Measurements from ENCODE around the gene GRAP2.
A peak's percentile ranks its signal among the peaks of the same experiment; 100 is the strongest.
"Not testable (repeated sequence)": the region's sequence is repeated elsewhere in the genome, so short reads cannot be mapped to it uniquely, and the experiment has no call there.

The GRAP2 gene

DNA sequence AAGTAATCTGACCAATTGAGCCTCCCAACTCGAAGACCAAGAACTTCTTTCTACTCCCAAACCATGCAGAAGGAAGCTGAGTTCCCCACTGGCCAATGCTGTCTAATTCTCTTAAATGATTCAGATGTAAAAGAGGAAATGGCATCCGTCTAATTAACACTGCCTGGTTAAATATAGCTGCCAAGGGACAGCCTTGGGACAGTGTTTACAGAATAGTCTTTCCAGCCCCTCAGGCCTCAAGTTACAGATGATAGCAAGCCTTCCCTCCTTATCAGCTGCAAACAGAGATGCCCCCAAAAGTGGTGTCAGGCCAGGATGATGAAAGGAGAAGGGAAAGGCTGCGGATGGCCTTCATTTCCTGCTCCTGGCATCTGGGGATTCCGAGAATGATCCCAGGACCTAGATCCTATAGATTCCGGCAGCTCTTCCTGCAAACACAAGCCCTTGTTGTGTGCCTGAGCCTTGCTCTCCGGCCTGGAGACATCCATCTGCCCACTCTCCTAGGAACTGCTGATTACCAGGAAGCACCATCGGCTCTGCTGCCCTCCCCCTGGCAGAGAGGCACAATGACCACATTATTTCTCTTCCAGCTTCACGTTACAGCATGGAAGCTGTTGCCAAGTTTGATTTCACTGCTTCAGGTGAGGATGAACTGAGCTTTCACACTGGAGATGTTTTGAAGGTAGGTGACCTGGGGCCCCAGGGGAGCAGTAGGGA lies 45.8 kb downstream of the GRAP2 start:
- peak; percentile 9 for DNase-seq

DNA sequence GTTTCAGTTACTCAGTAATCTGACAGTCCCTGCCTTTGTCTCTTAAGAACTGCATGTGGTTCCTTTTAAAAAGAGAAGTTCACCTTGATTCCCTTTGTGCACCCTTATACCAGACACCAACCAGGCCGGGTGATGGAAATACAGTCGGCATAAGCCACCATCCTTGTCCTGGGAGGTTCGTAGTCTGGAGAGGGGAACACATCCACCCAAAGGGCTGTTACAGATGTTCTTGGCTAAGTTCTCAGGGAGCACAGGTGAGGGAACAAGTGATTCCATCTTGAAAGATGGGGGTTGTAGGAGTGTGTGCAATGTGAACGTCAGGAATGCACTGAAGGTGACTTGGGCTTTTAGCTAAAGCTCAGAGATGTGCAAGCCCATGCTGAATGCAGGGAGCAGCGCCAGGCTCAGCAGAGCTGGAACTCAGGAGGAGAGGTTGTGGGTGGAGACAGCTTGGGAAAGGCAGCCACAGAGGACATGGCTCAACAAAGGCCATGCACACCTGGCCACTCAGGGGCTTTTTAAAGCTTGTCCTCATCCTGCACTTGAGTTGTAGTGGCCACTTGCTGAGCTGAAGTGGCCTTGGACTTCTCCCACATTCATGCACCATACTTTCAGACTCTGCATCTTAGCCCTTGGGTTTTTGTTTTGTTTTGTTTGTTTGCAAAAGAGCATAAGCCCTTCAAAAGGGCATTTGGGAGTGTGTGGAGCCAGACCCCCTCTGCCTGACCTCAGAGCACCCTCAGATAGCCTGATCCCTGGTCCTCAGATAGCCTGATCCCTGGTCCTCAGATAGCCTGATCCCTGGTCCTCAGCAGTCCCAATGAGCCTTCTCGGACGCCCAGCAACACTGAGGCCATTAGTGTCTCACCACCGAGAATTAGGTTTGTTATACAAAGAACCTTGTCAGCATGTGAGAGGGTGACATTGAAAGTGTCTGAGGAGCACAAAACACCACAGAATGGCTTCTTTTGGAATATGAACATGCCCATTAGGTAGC lies 46.6 kb downstream of the GRAP2 start:
- DNase-seq = no peak

DNA sequence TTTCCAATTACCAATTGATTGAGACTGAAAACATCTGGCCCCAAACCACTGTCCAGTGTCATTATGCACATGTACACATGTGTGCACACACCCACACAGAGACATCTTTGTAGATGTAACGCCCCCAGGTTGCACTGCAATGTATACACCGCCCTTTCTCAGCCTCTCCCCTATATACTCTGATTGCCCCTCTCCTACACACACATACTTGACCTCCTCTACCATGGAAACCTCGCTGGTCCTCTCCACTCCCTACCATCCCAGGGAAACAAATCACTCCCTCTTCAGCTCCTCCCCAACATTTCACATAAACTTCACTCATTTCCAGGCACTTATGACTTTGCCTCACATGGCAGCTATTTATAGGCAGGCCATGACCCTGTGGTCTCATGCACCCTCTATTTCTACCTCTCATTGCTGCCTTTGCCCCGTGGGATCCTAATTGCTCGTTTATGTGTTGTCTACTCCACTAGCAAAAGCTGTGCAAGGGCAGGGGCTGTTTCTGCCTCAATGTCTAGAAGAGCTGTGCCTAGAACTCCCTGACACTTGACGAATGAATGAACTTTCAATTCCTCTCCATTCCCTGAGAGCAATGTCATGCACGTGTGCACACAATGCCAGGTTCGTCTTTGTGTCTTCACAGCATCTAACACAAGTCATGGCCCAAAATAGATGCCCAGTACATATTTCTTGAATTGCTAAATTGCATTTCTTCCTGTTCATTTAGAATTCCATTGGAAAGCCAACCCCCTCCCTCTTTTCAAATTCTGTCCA lies 49.3 kb downstream of the GRAP2 start:
- no peak for DNase-seq

DNA sequence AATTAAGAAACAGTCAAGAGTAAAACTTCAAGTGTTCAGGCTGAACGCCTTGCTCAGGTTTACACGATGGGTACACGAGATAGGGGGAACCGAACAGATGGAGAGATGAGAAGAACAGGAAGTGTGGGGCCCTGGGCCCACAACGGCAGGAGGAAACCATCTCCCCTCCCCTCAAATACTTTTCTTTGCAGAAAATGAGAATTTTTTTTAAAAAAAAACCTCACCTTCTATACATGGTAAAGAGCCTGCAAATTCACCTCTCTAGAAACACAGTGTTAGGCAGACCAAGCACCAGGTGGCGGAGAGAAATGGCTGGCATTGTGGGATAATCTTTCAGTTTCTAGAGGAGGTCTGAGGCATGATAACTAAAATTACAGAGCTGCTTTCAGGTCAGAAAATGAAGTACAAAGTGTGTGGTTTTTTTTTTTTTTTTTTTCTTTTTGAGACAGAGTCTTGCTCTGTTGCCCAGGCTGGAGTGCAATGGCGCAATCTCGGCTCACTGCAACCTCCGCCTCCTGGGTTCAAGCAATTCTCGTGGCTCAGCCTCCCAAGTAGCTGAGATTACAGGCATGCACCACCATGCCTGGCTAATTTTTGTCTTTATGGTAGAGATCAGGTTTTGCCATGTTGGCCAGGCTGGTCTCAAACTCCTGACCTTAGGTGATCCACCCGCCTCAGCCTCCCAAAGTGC lies 50.9 kb downstream of the GRAP2 start:
- DNase-seq = not testable (repeated sequence)

DNA sequence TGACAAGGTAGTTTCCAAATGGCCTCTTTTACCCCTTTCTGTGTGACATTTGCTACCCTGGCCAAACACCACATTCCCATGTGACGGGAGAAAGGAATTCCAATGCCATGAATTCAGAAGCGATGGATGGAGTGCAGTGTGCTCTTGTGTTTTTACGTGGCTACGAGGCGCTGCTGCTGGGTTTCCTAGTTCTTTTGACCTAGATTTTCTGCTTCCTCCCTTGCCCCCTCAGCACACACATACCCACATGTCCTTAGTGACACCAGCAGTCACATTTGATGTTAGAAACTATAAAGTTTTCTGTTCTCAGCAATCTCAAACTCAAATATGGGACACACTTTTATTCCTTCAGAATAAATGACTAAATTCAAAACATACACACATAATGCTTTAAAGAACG lies 51.5 kb downstream of the GRAP2 start:
- no peak for DNase-seq

DNA sequence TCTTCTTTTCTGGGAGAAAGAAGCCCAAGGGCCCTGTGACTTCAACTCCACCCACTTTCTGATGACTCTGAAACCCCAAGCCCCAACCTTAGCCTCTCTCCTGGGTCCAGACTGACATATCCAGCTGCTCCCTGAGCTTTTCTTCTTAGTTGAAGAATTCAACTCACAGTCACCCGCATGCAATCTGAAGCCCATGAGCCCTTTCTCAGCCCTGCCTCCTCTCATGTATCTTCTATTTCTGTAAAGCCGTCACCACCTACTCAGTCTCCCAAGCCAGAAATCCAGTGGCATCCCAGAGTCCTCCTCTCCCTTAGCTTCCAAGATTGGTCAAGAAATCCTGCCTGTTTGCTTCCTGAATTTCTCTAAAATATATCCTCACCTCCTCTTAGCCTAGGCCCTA lies 52.2 kb downstream of the GRAP2 start:
- no peak for DNase-seq

DNA sequence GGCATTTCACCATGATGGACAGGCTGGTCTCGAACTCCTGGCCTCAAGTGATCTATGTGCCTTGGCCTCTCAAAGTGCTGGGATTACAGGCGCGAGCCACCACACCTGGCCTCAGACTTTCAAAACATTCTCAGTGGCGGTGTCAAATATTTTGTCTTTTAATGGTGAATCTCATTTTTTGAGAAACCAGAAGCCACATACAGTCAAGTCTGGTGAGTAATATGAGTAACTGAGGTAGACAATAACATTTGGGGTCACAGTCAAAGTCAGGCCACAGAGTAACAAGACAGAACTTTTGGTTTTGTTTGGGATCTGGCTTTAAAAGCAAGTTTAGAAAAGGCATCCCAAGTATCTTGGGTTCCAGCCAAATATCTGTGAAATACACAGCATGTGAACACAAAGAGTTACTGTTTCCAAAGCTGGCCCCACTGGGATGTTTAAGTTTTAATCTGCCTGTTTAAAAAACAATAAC lies 53.7 kb downstream of the GRAP2 start:
- no peak for DNase-seq

DNA sequence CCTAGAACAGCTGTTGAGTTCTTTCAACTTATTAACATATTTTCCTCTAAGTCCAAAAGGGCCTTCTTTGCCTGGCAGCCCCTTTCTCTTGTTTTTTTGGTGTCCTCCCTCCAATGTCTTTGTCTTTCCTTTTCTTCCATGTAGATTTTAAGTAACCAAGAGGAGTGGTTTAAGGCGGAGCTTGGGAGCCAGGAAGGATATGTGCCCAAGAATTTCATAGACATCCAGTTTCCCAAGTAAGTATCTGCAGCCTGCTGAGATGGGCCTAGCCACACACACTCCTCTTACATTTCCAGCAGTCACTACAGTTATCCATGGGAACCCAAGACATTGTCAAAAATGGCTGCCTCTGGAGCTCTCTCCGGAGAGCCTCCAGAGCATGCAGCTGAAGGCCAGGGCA lies 54.8 kb downstream of the GRAP2 start:
- DNase-seq = no peak

DNA sequence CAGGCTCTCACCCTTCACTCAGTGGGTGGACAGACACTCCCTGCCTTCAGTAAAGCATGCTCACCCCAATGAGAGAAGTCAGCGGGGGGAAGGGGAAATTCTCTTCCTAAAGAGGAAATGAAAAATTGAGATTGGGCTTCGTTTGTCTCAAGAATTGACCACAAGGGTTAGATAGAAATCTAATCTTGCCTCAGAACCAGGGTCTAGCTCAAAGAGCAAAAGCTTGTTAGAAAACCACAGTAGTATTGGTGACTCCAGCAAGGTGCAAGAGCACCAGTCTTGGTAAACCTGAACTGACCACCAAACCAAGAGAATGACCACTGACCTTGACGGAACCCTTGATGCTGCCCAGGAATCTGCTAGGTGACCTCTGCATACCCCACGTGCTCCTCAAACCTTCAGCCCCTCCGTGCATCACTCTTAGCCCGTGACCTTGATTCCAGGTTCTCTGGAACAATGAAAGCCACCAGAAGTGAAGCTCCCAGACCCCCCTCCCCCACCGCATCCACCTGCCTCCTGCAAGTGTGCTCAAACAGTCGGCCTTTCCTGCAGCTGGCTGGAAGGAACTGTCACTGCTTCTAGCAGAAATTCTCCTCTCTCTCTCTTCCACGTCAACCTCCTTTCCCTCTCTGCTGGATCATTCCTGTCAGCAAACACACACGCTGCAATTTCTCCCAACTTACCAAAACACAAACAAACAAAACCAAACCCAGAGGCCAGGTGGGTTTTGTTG lies 56.2 kb downstream of the GRAP2 start:
- DNase-seq = no peak

DNA sequence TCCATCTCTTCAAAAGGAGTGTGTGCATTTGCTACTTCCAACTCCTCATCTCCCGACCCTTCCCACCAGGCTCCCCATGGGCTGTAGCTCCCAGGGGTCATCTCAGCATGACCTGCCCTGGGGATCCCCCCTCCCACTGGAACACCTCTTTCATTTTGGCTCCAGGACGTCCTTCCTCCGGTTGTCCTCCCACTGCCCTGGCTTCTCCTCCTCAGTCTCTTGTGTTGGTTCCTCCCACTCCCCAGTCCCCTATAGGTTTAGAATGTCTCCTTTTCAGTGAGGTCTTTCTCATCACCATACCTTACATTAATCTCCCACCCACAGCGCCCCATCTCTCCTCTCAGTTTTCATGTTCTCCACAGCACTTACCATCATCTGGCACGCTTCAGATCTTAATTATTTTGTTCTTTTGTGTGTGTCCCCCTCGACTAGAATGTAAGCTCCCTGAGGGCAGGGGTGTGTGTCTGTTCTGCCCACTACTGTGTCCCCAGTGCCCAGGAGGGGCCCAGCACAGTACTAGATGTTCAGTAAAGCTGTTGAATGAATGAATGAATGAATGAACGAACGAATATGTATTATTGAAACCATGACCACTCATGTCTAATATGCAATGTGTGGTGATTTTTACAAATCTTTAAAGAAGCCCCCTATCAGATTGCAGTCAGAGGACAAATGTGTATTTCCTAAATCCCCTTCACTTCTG lies 57.3 kb downstream of the GRAP2 start:
- no peak for DNase-seq

DNA sequence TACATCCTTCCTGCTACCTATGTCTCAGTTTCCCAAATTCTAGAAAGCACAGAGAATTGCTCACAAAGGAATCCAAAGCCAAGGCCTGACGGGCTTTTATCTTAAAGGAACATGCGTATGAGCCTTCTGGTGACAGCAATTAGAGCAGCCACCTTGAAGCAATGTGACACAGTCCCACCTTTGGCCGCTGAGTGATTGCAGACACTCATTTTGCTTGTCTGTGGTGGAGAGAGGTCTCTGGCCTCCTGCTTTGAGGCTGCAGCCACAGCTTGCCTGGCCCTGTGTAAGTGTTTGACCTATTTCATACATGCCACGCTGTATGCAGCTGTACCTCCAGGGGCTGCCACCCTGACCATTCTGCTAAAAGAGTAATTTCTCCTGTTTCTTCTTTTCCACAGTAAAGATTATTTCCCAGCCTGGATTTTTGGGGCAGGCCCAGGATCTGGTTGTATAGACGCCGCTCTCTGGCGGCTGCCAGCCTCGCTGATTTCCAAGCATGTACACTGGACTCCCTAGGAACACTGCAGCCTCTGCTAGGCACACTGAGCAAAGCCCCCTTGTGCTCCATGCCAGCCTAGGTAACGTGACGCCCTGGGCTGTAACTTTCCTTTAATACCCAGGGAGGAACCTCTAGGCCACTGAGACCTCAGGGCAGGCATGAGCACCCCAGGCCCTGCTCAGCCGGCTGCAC lies 58.2 kb downstream of the GRAP2 start:
- DNase-seq = no peak

DNA sequence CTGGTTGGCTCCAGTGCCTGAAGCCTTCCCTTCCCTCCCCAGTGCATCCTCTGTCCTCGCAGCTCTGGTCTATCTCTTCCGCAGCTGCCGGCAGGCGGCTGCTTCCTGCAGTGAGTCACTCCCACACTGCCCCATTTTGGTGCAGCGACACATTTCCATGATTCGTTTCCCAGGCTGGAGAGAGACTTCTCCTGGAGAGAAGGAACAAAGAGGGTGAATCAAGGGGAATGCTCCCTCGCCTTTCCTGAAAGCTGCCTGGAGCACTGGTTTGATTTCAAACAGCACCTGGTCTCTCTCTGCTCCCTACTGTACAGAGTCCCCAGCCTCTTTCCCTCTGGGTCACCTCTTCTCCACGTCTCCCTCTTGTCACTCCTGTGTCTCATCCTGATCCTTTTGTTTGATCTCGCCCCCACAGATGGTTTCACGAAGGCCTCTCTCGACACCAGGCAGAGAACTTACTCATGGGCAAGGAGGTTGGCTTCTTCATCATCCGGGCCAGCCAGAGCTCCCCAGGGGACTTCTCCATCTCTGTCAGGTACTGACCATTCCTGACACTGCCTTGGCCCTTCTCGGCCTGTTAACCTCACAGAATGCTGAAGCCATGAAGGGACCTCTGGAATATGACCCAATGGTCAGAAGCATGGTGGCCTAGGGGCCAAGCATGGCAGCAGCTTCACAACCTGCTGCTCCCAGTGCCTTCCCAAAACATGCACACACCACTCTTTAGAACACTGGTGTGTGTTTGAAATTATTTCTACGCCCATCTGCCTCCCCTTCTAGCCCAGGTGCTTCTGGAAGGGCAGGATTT lies 59.0 kb downstream of the GRAP2 start, which contains the start of gene TMA7B:
Gene TMA7B (plus strand): TSS at position 758 of the 808 bp plus-strand sequence. CDS start 3,978 bp downstream, outside the sequence.
- no peak for DNase-seq

DNA sequence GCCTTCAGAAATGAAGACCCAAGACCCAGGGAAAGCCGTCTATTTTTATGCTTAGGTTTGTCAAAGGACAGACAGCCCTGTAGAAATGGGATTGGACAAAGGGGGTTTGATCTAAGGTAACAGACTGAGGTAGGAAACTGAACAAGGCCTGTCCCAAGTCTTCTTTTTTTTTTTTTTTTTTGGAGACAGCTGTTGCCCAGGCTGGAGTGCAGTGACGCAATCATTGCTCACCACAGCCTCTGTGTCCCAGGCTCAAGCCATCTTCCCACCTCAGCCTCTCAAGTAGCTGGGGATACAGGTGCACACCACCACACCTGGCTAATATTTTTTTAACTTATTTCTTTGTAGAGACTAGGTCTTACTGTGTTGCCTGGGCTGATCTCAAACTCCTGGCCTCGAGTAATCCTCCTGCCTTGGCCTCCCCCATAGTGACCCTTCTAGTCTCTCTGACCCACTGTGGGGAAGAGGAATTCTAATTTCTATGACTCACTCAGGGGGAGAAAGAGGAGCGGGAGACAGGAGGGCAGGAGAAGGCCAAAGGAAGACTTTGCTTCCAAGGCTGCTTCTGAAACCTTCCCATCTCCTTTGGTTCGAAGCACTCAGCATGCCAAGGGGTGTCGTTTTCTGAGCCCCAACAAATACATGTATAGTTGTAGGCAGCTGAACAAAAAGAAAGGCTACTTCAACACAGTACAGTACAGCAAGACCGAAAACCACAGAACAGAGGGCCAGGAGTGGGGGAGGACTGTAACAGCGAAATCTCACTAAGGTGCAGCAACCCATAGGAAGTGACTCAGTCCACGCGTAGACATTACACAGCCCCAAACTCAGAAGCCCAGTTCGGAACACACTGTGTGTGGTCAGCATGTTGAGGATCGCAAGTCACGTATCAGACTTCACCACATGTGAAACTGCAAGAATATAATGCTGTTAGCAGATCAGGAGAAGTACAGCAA lies 60.2 kb downstream of the GRAP2 start:
- DNase-seq = no peak

DNA sequence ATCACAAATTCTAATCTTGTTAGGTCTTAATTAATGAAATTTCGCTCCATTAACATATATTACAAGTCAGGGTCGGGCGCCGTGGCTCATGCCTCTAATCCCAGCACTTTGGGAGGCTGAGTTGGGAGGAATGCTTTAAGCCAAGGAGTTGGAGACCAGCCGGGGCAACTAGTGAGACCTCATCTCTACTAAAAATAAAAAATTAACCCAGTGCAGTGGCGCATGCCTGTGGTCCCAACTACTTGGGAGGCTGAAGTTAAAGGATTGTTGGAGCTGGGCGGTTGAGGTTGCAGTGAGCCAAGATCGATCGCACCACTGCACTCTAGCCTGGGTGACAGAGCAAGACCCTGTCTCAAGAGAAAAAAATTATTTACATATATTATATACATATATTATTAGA lies 61.2 kb downstream of the GRAP2 start:
- no peak for DNase-seq

DNA sequence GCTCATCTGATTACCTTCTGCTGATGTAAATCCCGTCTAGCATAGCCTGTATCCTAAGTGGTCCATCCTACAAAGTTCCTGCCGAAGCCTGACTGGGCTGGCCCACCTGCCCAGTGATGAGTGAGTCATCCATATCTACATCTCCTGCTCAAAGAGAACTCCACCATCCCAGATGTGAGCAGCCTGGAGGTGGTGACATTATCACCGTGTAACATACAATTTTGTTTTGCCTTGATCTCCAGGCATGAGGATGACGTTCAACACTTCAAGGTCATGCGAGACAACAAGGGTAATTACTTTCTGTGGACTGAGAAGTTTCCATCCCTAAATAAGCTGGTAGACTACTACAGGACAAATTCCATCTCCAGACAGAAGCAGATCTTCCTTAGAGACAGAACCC lies 64.9 kb downstream of the GRAP2 start:
- no peak for DNase-seq

DNA sequence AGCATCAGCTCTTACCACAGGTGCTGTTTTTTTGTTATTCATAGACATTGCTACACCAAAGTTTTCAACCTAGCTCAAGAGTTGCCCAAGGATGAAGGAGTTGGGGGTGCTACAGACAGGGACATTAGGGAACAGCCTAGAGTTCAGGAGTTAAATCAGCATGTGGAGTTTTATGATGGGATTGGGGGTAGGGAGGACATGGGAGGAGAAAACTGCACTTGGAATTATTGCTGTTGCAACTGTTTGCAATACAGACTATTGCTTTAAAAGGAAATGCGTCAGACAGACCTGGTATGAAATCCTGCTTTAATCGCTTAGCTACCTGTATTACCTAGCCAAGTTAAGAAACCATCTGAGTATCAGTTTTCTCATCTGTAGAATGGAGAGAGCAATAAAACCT lies 65.6 kb downstream of the GRAP2 start:
- no peak for DNase-seq

DNA sequence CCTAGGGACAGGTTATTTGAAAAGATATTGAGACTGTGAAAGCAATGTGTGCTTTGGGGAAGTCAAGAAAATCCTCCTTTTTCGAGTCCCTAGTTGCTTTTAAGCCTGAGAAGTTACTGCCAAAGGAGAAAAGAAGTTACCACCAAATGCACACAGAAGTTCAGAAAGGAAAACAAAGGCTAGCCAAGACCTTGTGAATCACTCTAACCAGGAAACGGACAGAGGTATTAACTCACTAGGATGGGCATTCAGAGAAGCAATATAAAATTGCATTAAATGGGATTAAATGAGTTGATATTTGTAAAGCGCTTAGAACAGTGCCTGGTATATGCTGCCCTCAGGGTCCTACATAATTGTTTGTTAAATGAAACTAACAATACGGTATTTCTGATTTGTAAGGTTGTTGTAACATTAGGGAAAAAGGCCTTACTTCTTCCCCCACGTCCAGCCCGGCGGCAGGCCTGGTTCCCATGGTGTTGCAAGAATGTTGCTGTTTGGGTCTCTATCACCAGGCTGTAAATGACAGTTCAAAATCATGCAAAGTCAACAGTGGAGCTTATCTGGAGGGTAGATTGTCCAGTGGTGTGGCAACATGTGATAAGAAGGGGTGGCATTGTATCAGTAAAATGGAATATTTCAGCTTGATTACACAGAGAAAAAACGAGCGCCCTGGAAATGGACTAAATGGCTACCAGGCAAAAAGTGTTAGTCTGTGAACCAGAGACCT lies 66.4 kb downstream of the GRAP2 start:
- no peak for DNase-seq
